H9 (cell line): ENCODE results near the gene DDX24. TPM values are rescaled to one million over a fixed set of nuclear protein-coding genes. Genes with fewer than 3 reads are reported as not detected.

Experiments used
- DNase-seq: peaks from one replicate; pipeline ENCODE4 v3.0.0-alpha.2; 2017
- H2AFZ ChIP-seq: one replicate; pipeline ENCODE4 v1.6.1; 2013; ENCODE audit warnings: mild to moderate bottlenecking, low read length, control low read depth, moderate library complexity
- H2AK5ac ChIP-seq: 2 replicates; pipeline ENCODE4 v1.6.1; 2013; ENCODE audit warnings: low read length, control low read depth, mixed read lengths; ENCODE audit not compliant: insufficient read length
- H2BK120ac ChIP-seq: one replicate; pipeline ENCODE4 v1.6.1; 2013; ENCODE audit warnings: low read depth, mild to moderate bottlenecking, low read length, control low read depth, inconsistent platforms; ENCODE audit not compliant: poor library complexity, severe bottlenecking
- H2BK12ac ChIP-seq: 2 replicates; pipeline ENCODE4 v1.6.1; 2013; ENCODE audit warnings: low read length, control low read depth, mixed read lengths, low read depth; ENCODE audit not compliant: insufficient read length
- H2BK15ac ChIP-seq: 2 replicates; pipeline ENCODE4 v1.6.1; 2013; ENCODE audit warnings: low read depth, low read length, control low read depth
- H2BK20ac ChIP-seq: one replicate; pipeline ENCODE4 v1.6.1; 2013; ENCODE audit warnings: low read depth, mild to moderate bottlenecking, low read length, control low read depth, inconsistent platforms; ENCODE audit not compliant: poor library complexity, severe bottlenecking
- H2BK5ac ChIP-seq: 2 replicates; pipeline ENCODE4 v1.6.1; 2013; ENCODE audit warnings: low read length, control low read depth, mixed read lengths; ENCODE audit not compliant: insufficient read length
- H3K14ac ChIP-seq: 2 replicates; pipeline ENCODE4 v1.6.1; 2013; ENCODE audit warnings: low read length, control low read depth; ENCODE audit not compliant: insufficient read depth
- H3K18ac ChIP-seq: 2 replicates; pipeline ENCODE4 v1.6.1; 2013; ENCODE audit warnings: low read depth, mild to moderate bottlenecking, mixed read lengths, low read length, control low read depth; ENCODE audit not compliant: insufficient read length
- H3K23ac ChIP-seq: 2 replicates; pipeline ENCODE4 v1.6.1; 2013; ENCODE audit warnings: low read length, control low read depth, mixed read lengths, low read depth; ENCODE audit not compliant: insufficient read length
- H3K23me2 ChIP-seq: 2 replicates; pipeline ENCODE4 v1.6.1; 2013; ENCODE audit warnings: low read depth, mild to moderate bottlenecking, mixed read lengths, low read length, control low read depth; ENCODE audit not compliant: insufficient read length, poor library complexity, severe bottlenecking
- H3K27ac ChIP-seq: 2 replicates; pipeline ENCODE4 v1.5.1; 2013; ENCODE audit warnings: low read length, control low read depth, mixed read lengths, low read depth; ENCODE audit not compliant: insufficient read length
- H3K27me3 ChIP-seq: 2 replicates; pipeline ENCODE4 v1.6.1; 2013; ENCODE audit warnings: low read length, control low read depth, inconsistent platforms; ENCODE audit not compliant: insufficient read depth
- H3K4ac ChIP-seq: 2 replicates; pipeline ENCODE4 v1.6.1; 2013; ENCODE audit warnings: low read depth, mild to moderate bottlenecking, control low read depth, inconsistent platforms, low read length, moderate library complexity
- H3K4me1 ChIP-seq: 2 replicates; pipeline ENCODE4 v1.6.1; 2013; ENCODE audit warnings: low read length, control low read depth, inconsistent platforms; ENCODE audit not compliant: insufficient read depth
- H3K4me2 ChIP-seq: 2 replicates; pipeline ENCODE4 v1.6.1; 2013; ENCODE audit warnings: low read length, control low read depth, mixed read lengths; ENCODE audit not compliant: insufficient read length, insufficient read depth
- H3K56ac ChIP-seq: 2 replicates; pipeline ENCODE4 v1.6.1; 2013; ENCODE audit warnings: low read depth, mild to moderate bottlenecking, mixed read lengths, low read length, control low read depth; ENCODE audit not compliant: insufficient read length
- H3K79me1 ChIP-seq: 2 replicates; pipeline ENCODE4 v1.6.1; 2013; ENCODE audit warnings: low read depth, mild to moderate bottlenecking, moderate library complexity, low read length, control low read depth, inconsistent platforms; ENCODE audit not compliant: insufficient read depth, poor library complexity, severe bottlenecking
- H3K79me2 ChIP-seq: 2 replicates; pipeline ENCODE4 v1.6.1; 2013; ENCODE audit warnings: low read length, control low read depth, inconsistent platforms; ENCODE audit not compliant: insufficient read depth
- H3K9ac ChIP-seq: 2 replicates; pipeline ENCODE4 v1.6.1; 2013; ENCODE audit warnings: low read length, control low read depth, mixed read lengths; ENCODE audit not compliant: insufficient read length; ENCODE audit errors: extremely low read depth
- H3K9me3 ChIP-seq: one replicate; pipeline ENCODE4 v1.6.1; 2013; ENCODE audit warnings: low read depth, low read length, inconsistent platforms; ENCODE audit not compliant: control insufficient read depth
- H3T11ph ChIP-seq: one replicate; pipeline ENCODE4 v1.6.1; 2013; ENCODE audit warnings: mild to moderate bottlenecking, low read length, control low read depth, inconsistent platforms
- H4K20me1 ChIP-seq: one replicate; pipeline ENCODE4 v1.6.1; 2013; ENCODE audit not compliant: control insufficient read depth, insufficient read length, insufficient read depth
- H4K5ac ChIP-seq: 2 replicates; pipeline ENCODE4 v1.6.1; 2013; ENCODE audit warnings: low read depth, mild to moderate bottlenecking, mixed read lengths, low read length, control low read depth; ENCODE audit not compliant: insufficient read length
- H4K8ac ChIP-seq: replicated peaks from 2 replicates; pipeline ENCODE4 v1.6.1; 2013; ENCODE audit warnings: low read length, control low read depth, mixed read lengths, low read depth; ENCODE audit not compliant: insufficient read length
- H4K91ac ChIP-seq: 2 replicates; pipeline ENCODE4 v1.6.1; 2013; ENCODE audit warnings: low read depth, mild to moderate bottlenecking, moderate library complexity, mixed read lengths, low read length, control low read depth; ENCODE audit not compliant: insufficient read length
- H3K27ac Mint-ChIP-seq, 3 experiments: 2 replicates in 2 of 3; 3 replicates in 1 of 3; pipeline ENCODE4 v1.8.0; 2020 to 2021; ENCODE audit warnings: mixed read lengths in 3 of 3, mild to moderate bottlenecking in 1 of 3, moderate library complexity in 1 of 3
- H3K27me3 Mint-ChIP-seq: 2 replicates; pipeline ENCODE4 v1.8.0; 2021; ENCODE audit warnings: low read depth, mild to moderate bottlenecking, moderate library complexity, mixed read lengths
- H3K36me3 Mint-ChIP-seq, 3 experiments: 2 replicates in 2 of 3; 3 replicates in 1 of 3; pipeline ENCODE4 v1.8.0; 2020 to 2021; ENCODE audit warnings: low read depth in 3 of 3, mixed read lengths in 3 of 3; ENCODE audit not compliant: insufficient read depth in 1 of 3
- H3K4me1 Mint-ChIP-seq, 2 experiments: 2 replicates each; pipeline ENCODE4 v1.8.0; 2020; ENCODE audit warnings: mixed read lengths in 2 of 2
- H3K4me3 Mint-ChIP-seq, 2 experiments: 2 replicates in 1 of 2; 3 replicates in 1 of 2; pipeline ENCODE4 v1.8.0; 2020 to 2021; ENCODE audit warnings: mild to moderate bottlenecking in 2 of 2, mixed read lengths in 2 of 2, moderate library complexity in 1 of 2
- H3K9me3 Mint-ChIP-seq, 2 experiments: 2 replicates in 1 of 2; 3 replicates in 1 of 2; pipeline ENCODE4 v1.8.0; 2020; ENCODE audit warnings: mild to moderate bottlenecking in 2 of 2, mixed read lengths in 2 of 2, moderate library complexity in 1 of 2
- WGBS: extraction: QIAGEN DNeasy Blood & Tissue Kit; methylation state at CpG from one replicate; pipeline ENCODE4 v1.1.7; 2013; ENCODE audit warnings: missing lambda C conversion rate, low lambda C conversion rate, mixed read lengths; ENCODE audit not compliant: insufficient read length; ENCODE audit errors: extremely low coverage; 5-methylcytosine and 5-hydroxymethylcytosine counted together
- total RNA-seq: library from RNA; stranded (reverse); gene quantifications from 2 replicates; pipeline ENCODE4 v1.2.1, GENCODE V29; 2021
- TF ChIP-seq, protein P1 (sequence below): fragments of 200-600 bp; sonication (generic); conservative IDR thresholded peaks from 3 replicates; pipeline ENCODE4 v1.8.0; 2021; ENCODE audit warnings: antibody characterized with exemption, mild to moderate bottlenecking

The DDX24 gene
- total RNA-seq, 1 experiment from 2014 or later: 172 TPM

DNA sequence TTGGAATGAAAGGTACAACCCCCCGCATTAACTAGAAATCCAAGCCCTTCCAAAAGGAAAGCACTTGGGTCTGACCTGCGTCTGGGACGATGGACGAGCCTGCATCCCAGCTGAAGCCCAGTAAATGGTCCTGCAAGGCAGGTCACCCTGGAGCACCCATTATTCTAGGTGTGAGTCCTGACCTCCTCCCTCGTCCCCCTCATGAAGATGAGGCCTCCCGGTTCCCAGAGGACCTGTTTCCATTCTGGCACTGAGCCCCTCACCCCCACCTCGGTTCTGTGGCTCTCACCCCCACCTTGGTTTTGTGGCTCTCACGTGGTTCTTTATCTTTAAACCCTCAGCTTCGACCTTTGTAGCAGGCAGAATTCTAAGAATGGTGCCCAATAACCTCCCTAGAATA lies 36.9 kb upstream of the DDX24 start:
- TF ChIP-seq, protein P1, sequence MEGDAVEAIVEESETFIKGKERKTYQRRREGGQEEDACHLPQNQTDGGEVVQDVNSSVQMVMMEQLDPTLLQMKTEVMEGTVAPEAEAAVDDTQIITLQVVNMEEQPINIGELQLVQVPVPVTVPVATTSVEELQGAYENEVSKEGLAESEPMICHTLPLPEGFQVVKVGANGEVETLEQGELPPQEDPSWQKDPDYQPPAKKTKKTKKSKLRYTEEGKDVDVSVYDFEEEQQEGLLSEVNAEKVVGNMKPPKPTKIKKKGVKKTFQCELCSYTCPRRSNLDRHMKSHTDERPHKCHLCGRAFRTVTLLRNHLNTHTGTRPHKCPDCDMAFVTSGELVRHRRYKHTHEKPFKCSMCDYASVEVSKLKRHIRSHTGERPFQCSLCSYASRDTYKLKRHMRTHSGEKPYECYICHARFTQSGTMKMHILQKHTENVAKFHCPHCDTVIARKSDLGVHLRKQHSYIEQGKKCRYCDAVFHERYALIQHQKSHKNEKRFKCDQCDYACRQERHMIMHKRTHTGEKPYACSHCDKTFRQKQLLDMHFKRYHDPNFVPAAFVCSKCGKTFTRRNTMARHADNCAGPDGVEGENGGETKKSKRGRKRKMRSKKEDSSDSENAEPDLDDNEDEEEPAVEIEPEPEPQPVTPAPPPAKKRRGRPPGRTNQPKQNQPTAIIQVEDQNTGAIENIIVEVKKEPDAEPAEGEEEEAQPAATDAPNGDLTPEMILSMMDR: no peak
- H2BK20ac ChIP-seq: no peak overlapping the region
- WGBS: no CpG with 5 or more reads among the region's 9 CpGs
- H3K79me2 ChIP-seq: no peaks in the 10 kb centered on the region
- no peak overlapping the region for H3K27ac ChIP-seq
- no peak overlapping the region for H3K23ac ChIP-seq
- H4K8ac ChIP-seq: no peak overlapping the region
- Mint-ChIP-seq H3K36me3 (no peaks in the 10 kb centered on the region), H3K27ac (no peak overlapping the region), H3K9me3 (peaks cover 6 to 11% of the 10 kb centered on the region in 2 experiments; a peak in 2 of 5 replicates), H3K4me1 (no peaks in the 10 kb centered on the region), H3K27me3 (peaks cover 39% of the 10 kb centered on the region), H3K4me3 (no peak overlapping the region)
- no peak overlapping the region for H2AFZ ChIP-seq
- H4K91ac ChIP-seq: no peak overlapping the region
- no peak overlapping the region for H3K4ac ChIP-seq
- H3K4me1 ChIP-seq: no peaks in the 10 kb centered on the region
- H2BK5ac ChIP-seq: no peak overlapping the region
- no peak overlapping the region for H4K5ac ChIP-seq
- H4K20me1 ChIP-seq: no peaks in the 10 kb centered on the region
- no peak for DNase-seq
- H3K14ac ChIP-seq: no peak overlapping the region
- no peak overlapping the region for H3K9ac ChIP-seq
- H3K9me3 ChIP-seq: no peaks in the 10 kb centered on the region
- H3T11ph ChIP-seq: no peak overlapping the region
- no peak overlapping the region for H2BK15ac ChIP-seq
- no peaks in the 10 kb centered on the region for H3K27me3 ChIP-seq
- H3K4me2 ChIP-seq: no peak overlapping the region
- no peak overlapping the region for H3K18ac ChIP-seq
- no peak overlapping the region for H3K56ac ChIP-seq
- no peak overlapping the region for H2AK5ac ChIP-seq
- H3K79me1 ChIP-seq: no peaks in the 10 kb centered on the region
- H2BK12ac ChIP-seq: no peak overlapping the region
- no peaks in the 10 kb centered on the region for H3K23me2 ChIP-seq
- no peak overlapping the region for H2BK120ac ChIP-seq
